GM19351 (cell line): ENCODE measurements around the gene AFG1L.
"Not testable (repeated sequence)": the region's sequence is repeated elsewhere in the genome, so short reads cannot be mapped to it uniquely, and the experiment has no call there.

Source experiments
- ATAC-seq: cut with Tn5 transposase; IDR thresholded peaks from one replicate; pipeline ENCODE4 v1.9.1; 2021; ENCODE audit warnings: mild to moderate bottlenecking, moderate library complexity; ENCODE audit not compliant: unreplicated experiment

The AFG1L gene

DNA sequence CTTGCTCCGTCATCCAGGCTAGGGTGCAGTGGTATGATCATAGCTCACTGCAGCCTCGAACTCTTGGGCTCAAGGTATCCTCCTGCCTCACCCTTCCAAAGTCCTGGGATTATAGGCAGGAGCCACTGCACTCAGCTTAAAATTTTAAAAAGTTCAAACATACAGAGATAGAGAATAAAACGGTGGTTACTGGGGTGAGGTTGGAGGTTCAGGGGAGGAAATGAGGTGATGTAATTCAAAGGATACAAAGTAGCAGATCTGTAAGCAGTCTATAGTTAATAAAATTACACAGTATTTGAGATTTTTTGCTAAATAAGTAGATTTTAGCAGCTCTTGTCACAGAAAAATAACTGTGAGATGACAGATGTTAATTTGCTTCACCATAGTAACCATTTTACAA, 7.5 kb upstream of the AFG1L start:
- ATAC-seq: no peak

DNA sequence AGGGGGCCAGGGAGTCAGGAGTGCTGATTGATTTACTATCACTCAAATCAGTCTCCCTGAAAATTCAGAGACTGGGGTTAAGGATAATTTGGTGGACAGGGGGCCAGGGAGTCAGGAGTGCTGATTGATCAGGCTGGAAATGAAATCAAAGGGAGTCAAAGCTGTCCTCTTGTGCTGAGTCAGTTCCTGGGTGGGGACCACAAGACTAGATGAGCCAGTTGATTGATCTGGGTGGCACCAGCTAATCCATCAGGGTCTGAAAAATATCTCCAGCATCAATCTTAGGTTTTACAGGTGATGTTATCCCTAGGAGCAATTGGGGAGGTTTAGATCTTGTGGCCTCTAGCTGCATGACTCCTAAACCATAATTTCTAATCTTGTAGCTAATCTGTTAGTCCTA, 6.1 kb upstream of the AFG1L start:
- no peak for ATAC-seq

GRCh38 chr6:108291091-108291490, 3.8 kb upstream of the AFG1L start:
- ATAC-seq: no peak

DNA sequence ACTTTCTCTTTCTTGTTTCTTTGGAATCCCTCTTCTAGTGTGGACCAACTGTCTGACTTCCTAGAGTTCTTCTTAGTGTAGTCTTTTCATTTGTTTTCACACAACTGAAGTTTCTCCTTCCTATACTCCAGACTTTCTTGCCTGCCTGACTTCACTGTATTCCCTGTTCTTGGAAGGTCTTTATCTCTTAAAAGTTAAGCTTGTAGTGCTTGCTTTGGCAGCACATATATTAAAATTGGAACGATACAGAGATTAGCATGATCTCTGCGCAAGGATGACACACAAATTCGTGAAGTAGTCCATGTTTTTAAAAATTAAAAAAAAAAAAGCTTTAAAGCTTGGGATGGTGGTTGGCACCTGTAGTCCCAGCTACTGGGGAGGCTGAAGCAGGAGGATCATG, 2.3 kb upstream of the AFG1L start:
- ATAC-seq: not testable (repeated sequence)

GRCh38 chr6:108293527-108294296, 1.1 kb upstream of the AFG1L start:
- ATAC-seq: no peak

DNA sequence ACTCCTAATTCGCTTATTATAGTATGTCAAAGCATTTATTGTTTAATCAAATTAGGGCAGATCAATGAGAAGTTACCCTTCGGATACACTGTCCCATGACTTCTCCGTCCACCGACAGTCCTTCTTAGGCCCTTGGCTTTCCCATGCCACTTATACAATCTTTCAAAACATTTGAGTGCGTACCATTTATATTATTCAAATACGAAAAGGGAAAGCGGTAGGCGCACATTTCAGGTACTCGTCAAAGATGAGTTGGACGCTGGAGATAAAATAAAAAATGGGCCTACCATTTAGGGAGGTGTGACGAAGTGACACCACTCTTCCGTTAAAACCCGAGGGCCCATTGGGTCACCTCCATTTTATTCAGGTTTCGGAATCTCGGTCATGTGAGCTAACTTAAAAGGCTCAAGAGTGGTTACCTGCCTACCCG, 542 bp upstream of the AFG1L start:
- ATAC-seq: peak; percentile 21

DNA sequence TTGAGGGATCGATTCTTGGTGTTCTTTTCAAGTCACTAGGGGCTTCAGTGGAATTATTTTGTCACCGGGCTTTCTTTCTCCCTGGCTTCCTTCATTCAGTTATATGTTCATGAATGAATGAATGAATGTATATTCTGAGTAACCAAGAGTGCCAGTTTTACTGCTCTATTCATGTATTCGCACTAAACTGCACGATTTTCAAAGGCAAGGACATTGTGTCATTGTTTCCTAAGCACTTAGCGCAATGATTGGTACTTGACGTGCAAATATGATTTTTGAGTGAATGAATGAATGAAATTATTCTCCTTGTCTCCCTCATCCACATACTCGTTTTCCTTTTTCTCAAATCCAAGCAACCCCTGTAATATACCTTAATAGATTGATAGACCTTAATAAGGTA, 822 bp downstream of the AFG1L start:
- ATAC-seq: no peak

- no peak for ATAC-seq
These were observed 7.5 kb downstream of the AFG1L start for GRCh38 chr6:108302386-108302785.

DNA sequence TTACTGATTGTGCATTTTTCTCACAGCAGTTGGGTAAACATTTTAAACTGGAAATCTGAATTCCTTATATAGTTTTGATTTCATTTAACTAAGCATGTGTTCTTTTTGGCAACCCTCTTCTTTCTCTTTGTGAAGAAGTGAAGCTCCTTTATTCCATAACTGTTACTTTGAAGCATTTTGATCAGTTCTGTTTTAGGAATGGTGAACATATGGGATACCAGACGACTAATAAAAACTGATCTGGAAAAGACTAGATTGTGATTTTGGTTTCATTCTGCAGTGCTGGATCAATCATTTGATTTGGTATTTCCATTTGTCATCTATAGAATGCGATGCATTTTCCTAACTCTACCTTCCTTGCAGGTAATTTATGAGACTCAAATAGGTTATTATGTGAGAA, 9.8 kb downstream of the AFG1L start:
- no peak for ATAC-seq

- ATAC-seq: not testable (repeated sequence)
These were observed 13.8 kb downstream of the AFG1L start for GRCh38 chr6:108308641-108309040.

DNA sequence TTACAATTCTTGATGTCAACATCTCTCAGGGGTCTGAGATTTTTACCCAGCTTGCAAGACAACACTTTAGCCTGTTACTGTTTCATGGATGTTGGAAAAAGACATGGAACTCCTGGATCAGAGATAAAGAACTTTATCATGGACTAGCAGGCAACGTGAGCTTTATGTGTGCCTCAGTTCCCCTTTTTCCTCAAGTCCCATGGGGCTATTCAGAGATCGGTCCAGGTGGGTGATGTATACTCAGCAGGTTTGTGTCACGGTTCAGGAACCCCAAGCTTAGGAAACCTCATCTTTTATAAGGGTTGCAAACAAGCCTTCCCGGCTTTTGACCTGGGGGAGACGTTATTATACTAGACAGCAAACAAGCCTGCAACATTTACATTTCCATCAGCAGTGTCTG, 15.0 kb downstream of the AFG1L start:
- ATAC-seq: no peak

DNA sequence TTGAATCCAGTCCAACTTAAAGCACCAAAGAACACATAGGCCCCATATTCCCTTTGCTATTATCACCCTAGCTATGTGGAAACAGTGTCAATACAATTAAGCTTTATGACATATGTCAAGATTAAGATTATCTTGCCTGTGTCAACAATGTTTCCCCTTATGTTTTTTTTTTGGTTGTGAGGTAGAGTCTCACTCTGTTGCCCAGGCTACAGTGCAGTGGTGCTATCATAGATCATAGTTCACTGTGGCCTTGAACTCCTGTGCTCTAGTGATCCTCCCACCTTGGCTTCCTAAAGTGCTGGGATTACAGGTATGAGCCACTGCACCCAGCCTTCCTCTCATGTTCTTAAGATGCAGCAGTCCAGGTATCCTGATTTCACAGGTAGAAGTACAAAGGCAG, 17.8 kb downstream of the AFG1L start:
- no peak for ATAC-seq

DNA sequence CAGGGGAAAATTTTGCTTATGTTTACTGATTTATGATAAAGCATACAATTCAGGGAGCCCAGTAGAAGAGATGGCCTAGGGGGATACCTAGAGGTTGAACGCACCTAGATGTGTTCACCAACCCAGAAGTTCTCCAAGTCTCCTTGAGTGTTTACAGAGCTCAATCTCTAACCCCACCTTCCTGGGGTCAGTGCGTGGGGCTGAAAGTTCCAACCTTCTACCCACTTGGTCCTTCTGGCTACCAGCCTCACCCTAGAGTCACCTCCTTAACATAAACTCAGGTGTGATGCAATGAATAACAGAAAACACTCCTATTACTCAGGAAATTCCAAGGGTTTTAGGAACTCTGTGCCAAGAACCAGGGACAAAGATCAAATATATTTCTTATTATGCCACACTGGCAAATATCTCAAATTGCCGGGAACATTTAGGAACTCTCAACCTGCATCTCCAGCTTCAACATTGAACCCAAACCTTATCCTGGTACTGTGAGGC, 26.4 kb downstream of the AFG1L start:
- ATAC-seq: no peak

- ATAC-seq: no peak
These were observed 27.9 kb downstream of the AFG1L start for GRCh38 chr6:108322728-108323127.

- ATAC-seq: no peak
These were observed 29.0 kb downstream of the AFG1L start for GRCh38 chr6:108323710-108324466.

DNA sequence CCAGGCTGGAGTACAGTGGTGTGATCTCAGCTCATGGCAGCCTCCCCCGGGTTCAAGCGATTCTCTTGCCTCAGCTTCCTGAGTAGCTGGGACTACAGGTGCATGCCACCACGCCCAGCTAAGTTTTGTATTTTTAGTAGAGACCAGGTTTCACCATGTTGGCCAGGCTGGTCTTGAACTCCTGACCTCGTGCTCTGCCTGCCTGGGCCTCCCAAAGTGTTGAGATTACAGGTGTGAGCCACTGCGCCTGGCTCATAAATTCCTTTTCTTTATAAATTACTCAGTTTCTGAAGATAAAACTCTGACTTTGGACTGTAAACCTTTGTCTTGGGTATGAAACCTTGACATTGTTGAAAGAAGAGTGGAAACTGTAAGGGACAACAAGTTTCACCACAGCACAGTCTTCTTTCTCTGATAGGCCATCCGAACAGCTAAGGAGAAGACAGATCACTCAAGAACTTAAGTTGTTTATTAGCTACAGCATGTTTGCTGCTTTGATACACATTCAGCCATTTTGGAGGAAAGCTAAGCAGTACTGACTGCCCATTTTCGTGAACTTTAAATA, 35.4 kb downstream of the AFG1L start:
- not testable (repeated sequence) for ATAC-seq

- ATAC-seq: no peak
These were observed 36.0 kb downstream of the AFG1L start for GRCh38 chr6:108330806-108331205.

DNA sequence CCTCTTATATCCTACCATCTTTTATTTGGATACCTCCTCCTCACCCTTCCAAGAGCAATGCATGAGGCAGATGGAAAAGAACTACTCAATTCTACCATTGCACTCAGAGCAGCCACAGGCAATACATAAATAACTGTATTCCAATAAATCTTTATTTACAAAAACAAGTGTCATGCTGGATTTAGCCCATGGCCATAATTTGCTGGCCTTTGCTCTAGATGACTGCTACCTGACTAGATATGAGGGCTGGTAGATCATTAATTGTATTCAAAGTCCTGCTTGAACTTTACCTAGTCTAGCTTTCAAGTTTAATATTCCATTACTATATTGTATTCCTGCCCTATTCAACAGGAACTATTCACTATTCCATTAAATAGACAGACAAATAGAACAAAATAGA, 37.1 kb downstream of the AFG1L start:
- no peak for ATAC-seq

DNA sequence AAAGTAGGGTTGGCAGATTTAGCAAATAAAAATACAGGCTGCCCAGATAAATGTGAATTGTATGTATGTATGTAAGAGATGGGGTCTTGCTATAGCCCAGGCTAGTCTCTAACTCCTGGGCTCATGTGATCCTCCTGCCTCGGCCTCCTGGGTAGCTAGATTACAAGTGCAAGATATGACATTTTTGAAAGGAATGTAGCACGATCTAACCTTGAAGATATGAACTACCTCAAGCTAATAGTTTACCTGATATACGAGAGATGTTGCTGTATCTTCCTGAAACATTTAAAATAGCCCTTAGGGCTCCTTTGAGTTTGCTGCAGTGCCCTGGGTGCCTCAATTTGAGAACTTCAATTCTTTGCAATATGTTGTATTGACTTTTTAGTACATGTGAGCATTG, 42.1 kb downstream of the AFG1L start:
- ATAC-seq: no peak

GRCh38 chr6:108337721-108338120, 42.9 kb downstream of the AFG1L start:
- no peak for ATAC-seq

DNA sequence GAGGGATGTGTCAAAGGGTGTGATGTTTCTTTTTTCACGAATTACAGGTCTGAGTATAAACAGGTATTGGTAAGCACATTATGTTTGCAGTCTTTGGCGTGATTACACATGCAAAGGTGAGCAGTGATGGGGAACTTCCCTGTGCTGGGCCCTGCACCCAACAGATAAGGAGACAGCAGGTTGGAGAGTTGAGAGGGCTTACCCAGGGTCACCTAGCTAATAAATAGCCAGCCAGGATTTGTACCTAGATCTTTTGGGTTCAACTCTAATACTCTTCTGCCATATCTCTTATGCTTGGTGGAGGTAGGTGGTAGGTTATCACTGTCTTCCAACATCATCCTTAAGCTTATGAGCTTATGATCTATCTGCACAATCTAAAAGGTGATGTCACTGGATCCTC, 46.5 kb downstream of the AFG1L start:
- no peak for ATAC-seq

DNA sequence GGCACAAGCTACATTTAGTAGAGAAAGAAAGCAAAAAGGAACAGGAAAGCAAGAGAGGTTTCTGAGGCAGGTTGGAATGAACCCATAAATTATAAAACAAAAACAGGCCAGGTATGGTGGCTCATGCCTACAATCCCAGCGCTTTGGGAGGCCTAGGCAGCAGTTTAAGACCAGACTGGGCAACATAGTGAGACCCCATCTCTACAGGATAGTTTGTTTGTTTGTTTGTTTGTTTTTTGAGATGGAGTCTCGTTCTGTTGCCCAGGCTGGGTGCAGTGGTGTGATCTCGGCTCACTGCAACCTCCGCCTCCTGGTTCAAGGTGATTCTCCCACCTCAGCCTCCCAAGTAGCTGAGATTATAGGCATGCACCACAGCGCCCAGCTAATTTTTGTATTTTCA, 49.0 kb downstream of the AFG1L start:
- no peak for ATAC-seq
